WTC11 (cell line): ENCODE measurements around the gene CTXN1.

Source experiments
- RORB ChIP-seq: fragments of 250-450 bp; sonication (Bioruptor Pico); IDR thresholded peaks from 2 replicates; pipeline ENCODE4 v1.9.0; 2021; ENCODE audit warnings: mild to moderate bottlenecking
- TF ChIP-seq, protein P1 (sequence below): fragments of 200-600 bp; IDR thresholded peaks from 2 replicates; pipeline ENCODE4 v1.8.0; 2022; ENCODE audit warnings: antibody characterized with exemption
- TF ChIP-seq, protein P2 (sequence below): sonication (generic); formaldehyde crosslinking; IDR thresholded peaks from 2 replicates; pipeline ENCODE4 v1.8.1; 2022; ENCODE audit warnings: mild to moderate bottlenecking, moderate library complexity, missing genetic modification reagents

DNA sequence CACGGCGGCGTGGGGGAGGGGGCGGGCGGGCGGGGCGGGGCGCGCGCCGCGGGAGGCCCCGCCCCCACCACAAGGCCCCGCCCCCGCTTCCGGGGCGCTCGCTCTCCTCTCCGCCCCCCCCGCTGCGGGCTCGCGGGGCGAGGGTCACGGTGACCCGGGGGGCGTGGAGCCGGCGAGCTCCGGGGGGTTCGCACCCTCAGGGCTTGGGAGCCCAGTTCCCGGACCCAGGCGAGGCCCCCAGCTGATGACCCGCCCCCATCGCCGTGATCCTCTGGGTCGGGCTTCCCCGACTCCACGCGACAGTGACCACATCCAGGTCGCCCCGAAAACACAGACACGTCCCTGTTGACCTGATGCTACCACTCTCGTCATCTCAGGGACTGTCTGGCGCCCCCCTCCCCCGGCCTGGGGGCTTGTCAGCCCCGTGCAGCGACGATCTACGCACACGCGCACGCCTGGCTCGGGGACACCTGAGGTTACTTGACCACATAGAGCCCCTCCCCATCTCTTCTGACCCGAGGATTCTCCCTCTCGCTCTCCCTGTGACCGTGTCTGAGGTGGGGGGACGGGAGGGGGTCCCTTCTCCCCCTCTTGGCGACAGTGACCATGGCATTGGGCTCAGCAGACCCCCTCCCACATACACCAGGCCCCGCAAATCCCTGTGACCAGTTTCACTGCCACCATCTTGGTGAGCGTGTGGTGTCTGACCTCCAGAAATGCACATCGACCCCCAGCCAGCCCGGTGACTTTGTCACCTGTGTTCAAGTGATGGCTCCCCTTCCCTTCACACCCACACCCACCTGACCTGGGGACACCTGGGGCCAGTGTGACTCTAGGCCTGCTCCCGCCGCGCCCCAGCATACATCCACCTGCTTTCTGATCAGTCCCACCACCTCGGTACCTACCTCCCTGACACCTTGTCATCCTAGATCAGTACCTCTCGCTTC lies 21.6 kb downstream of the CTXN1 start:
- TF ChIP-seq, protein P1, sequence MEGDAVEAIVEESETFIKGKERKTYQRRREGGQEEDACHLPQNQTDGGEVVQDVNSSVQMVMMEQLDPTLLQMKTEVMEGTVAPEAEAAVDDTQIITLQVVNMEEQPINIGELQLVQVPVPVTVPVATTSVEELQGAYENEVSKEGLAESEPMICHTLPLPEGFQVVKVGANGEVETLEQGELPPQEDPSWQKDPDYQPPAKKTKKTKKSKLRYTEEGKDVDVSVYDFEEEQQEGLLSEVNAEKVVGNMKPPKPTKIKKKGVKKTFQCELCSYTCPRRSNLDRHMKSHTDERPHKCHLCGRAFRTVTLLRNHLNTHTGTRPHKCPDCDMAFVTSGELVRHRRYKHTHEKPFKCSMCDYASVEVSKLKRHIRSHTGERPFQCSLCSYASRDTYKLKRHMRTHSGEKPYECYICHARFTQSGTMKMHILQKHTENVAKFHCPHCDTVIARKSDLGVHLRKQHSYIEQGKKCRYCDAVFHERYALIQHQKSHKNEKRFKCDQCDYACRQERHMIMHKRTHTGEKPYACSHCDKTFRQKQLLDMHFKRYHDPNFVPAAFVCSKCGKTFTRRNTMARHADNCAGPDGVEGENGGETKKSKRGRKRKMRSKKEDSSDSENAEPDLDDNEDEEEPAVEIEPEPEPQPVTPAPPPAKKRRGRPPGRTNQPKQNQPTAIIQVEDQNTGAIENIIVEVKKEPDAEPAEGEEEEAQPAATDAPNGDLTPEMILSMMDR = no peak
- no peak for TF ChIP-seq RORB (CRISPR knock-in tag)
- TF ChIP-seq, protein P2, sequence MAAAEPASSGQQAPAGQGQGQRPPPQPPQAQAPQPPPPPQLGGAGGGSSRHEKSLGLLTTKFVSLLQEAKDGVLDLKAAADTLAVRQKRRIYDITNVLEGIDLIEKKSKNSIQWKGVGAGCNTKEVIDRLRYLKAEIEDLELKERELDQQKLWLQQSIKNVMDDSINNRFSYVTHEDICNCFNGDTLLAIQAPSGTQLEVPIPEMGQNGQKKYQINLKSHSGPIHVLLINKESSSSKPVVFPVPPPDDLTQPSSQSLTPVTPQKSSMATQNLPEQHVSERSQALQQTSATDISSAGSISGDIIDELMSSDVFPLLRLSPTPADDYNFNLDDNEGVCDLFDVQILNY = no peak
